Vagina (tissue), 2 donors: ENCODE measurements around the gene CDX1.

Experiments
- POLR2A ChIP-seq, 2 donors: fragments of 450-650 bp; IDR thresholded peaks; one replicate each; pipeline ENCODE4 v1.6.1; 2017; ENCODE audit warnings: antibody characterized with exemption in 2 of 2, mild to moderate bottlenecking in 2 of 2, moderate library complexity in 2 of 2
- POLR2AphosphoS5 ChIP-seq, 2 donors: sonication (generic); formaldehyde crosslinking; IDR thresholded peaks; one replicate each; pipeline ENCODE4 v1.9.0; 2017; ENCODE audit warnings: antibody characterized with exemption in 2 of 2, mild to moderate bottlenecking in 2 of 2, low read depth in 1 of 2; ENCODE audit not compliant: insufficient read depth in 1 of 2
- TF ChIP-seq, protein P1 (sequence below), 3 experiments: fragments of 450-650 bp in 2 of 3; fragments of 200-600 bp in 1 of 3; sonication (generic) in 1 of 3; IDR thresholded peaks; one replicate each; pipeline ENCODE4 v1.5.1; 2017 to 2019; ENCODE audit warnings: antibody characterized with exemption in 3 of 3, mild to moderate bottlenecking in 2 of 3, moderate library complexity in 2 of 3

DNA sequence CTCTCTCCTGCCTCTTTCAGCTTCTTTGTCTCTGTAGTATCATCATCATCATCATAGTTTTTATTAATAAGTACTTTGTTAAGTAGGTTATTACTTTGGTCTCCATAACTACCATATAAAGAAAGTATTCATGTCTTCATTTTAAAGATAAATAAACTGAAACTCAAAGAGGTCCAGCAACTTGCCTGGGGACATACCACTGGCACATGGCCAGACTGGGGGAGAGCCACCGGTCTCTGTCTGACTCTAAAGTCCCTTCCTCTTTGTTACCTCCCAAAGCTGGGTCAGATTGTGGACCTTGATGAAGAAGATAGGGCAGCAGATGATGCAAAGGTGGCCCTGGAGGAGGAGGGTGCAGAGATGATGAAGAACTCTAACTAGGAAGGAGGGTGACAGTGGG lies 8.5 kb downstream of the CDX1 start:
- TF ChIP-seq, protein P1, sequence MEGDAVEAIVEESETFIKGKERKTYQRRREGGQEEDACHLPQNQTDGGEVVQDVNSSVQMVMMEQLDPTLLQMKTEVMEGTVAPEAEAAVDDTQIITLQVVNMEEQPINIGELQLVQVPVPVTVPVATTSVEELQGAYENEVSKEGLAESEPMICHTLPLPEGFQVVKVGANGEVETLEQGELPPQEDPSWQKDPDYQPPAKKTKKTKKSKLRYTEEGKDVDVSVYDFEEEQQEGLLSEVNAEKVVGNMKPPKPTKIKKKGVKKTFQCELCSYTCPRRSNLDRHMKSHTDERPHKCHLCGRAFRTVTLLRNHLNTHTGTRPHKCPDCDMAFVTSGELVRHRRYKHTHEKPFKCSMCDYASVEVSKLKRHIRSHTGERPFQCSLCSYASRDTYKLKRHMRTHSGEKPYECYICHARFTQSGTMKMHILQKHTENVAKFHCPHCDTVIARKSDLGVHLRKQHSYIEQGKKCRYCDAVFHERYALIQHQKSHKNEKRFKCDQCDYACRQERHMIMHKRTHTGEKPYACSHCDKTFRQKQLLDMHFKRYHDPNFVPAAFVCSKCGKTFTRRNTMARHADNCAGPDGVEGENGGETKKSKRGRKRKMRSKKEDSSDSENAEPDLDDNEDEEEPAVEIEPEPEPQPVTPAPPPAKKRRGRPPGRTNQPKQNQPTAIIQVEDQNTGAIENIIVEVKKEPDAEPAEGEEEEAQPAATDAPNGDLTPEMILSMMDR (IDR thresholded peaks at IDR 0.05): no peak
- TF ChIP-seq POLR2A (IDR thresholded peaks at IDR 0.05) (no peak), POLR2AphosphoS5 (IDR thresholded peaks at IDR 0.05; ENCODE audit: insufficient read depth in 1 of 2, low read depth in 1 of 2) (no peak)
